ENCODE measurements around the gene DLAT. TPM values are rescaled to one million over a fixed set of nuclear protein-coding genes. Genes with fewer than 3 reads are reported as not detected.

DLAT gene
- total RNA-seq, 1 experiment from 2014 or later: 75.9 TPM

DNA sequence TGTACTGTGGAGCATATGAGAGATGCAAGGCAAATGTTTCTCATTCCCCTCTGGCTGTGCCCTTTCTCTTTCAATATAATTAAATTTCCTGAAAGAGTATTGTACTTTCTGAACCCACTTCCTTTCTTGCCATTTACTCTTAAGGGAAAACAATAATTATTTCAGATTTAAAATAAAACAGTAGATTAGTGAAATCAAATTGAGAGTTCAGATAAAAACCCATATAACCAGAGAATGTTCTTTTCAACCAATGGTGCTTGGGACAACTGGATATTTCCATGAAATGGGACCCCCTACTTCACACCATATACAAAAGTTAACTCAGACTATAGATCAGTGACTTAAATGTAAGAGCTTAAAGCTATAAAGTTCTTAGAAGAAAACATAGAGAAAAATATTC lies 26.1 kb upstream of the DLAT start:
- BruUV-seq (replicated peaks): no TSS peak
- H3K27me3 ChIP-seq (ENCODE audit: control insufficient read depth, insufficient read depth, low read length): no peaks in the 10 kb centered on the region
- intact Hi-C loops (cut with micrococcal nuclease; ENCODE audit: unreplicated experiment) (no loop called here), in situ Hi-C loops (cut with HindIII; ENCODE audit: low pct_unique_long_range_greater_than_20kb, low sequenced_read_pairs) (no loop called here)
- no peak overlapping the region for H3K27ac ChIP-seq (ENCODE audit: low read length)
- DNase-seq (ENCODE audit: low read depth, low spot score) (no peak), ATAC-seq (no peak)
- H3K4me3 ChIP-seq (ENCODE audit: low read depth in 2 of 2, low read length in 2 of 2): no peak overlapping the region
- TF ChIP-seq, protein P1, sequence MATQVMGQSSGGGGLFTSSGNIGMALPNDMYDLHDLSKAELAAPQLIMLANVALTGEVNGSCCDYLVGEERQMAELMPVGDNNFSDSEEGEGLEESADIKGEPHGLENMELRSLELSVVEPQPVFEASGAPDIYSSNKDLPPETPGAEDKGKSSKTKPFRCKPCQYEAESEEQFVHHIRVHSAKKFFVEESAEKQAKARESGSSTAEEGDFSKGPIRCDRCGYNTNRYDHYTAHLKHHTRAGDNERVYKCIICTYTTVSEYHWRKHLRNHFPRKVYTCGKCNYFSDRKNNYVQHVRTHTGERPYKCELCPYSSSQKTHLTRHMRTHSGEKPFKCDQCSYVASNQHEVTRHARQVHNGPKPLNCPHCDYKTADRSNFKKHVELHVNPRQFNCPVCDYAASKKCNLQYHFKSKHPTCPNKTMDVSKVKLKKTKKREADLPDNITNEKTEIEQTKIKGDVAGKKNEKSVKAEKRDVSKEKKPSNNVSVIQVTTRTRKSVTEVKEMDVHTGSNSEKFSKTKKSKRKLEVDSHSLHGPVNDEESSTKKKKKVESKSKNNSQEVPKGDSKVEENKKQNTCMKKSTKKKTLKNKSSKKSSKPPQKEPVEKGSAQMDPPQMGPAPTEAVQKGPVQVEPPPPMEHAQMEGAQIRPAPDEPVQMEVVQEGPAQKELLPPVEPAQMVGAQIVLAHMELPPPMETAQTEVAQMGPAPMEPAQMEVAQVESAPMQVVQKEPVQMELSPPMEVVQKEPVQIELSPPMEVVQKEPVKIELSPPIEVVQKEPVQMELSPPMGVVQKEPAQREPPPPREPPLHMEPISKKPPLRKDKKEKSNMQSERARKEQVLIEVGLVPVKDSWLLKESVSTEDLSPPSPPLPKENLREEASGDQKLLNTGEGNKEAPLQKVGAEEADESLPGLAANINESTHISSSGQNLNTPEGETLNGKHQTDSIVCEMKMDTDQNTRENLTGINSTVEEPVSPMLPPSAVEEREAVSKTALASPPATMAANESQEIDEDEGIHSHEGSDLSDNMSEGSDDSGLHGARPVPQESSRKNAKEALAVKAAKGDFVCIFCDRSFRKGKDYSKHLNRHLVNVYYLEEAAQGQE (IDR thresholded peaks at IDR 0.05; ENCODE audit: insufficient read depth in 1 of 2, low read depth in 2 of 2, low read length in 1 of 2): no peak
- no peak for TF ChIP-seq POLR2AphosphoS5 (IDR thresholded peaks at IDR 0.05; ENCODE audit: low read depth, low read length)
- TF ChIP-seq, protein P2, sequence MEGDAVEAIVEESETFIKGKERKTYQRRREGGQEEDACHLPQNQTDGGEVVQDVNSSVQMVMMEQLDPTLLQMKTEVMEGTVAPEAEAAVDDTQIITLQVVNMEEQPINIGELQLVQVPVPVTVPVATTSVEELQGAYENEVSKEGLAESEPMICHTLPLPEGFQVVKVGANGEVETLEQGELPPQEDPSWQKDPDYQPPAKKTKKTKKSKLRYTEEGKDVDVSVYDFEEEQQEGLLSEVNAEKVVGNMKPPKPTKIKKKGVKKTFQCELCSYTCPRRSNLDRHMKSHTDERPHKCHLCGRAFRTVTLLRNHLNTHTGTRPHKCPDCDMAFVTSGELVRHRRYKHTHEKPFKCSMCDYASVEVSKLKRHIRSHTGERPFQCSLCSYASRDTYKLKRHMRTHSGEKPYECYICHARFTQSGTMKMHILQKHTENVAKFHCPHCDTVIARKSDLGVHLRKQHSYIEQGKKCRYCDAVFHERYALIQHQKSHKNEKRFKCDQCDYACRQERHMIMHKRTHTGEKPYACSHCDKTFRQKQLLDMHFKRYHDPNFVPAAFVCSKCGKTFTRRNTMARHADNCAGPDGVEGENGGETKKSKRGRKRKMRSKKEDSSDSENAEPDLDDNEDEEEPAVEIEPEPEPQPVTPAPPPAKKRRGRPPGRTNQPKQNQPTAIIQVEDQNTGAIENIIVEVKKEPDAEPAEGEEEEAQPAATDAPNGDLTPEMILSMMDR (IDR thresholded peaks at IDR 0.05): no peak
- no peak for TF ChIP-seq SIN3A (IDR thresholded peaks at IDR 0.05; ENCODE audit: borderline replicate concordance, insufficient read depth, low read depth, low read length)
- CTCF ChIA-PET: no interaction called here
- no peaks in the 10 kb centered on the region for H3K36me3 ChIP-seq (ENCODE audit: control insufficient read depth, insufficient read depth, low read length)
- POLR2A ChIA-PET: no interaction called here
- no peaks in the 10 kb centered on the region for H3K9me3 ChIP-seq (ENCODE audit: control insufficient read depth, insufficient read depth, low read depth, low read length)
- H3K4me1 ChIP-seq (ENCODE audit: control insufficient read depth, insufficient read depth, low read length): no peaks in the 10 kb centered on the region

DNA sequence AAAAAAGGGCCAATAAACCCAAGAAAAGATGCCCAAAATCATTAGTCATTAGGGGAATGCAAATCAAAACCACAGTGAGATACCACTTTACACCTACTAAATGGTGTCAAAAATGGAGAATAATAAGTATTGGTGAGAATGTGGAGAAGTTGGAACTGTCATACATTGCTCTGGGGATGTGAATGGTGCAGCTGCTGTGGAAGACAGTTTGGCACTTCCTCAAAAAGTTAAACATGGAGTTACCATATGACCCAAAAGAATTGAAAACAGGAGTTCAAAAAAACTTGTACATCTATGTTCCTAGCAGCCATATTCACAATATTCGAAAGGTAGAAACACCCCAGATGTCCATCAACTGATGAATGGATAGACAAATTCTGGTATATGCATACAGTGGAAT lies 24.5 kb upstream of the DLAT start:
- in situ Hi-C loops (cut with HindIII; ENCODE audit: low pct_unique_long_range_greater_than_20kb, low sequenced_read_pairs): no loop called here

More for the DNA sequence above, 24.5 kb upstream of the DLAT start:
- no peak overlapping the region for H3K4me3 ChIP-seq (ENCODE audit: low read depth in 2 of 2, low read length in 2 of 2)
- ChIA-PET CTCF (no interaction called here), POLR2A (no interaction called here)
- H3K27me3 ChIP-seq (ENCODE audit: control insufficient read depth, insufficient read depth, low read length): no peaks in the 10 kb centered on the region
- DNase-seq (ENCODE audit: low read depth, low spot score) (no peak), ATAC-seq (no peak)
- BruUV-seq (replicated peaks): no TSS peak
- no peaks in the 10 kb centered on the region for H3K36me3 ChIP-seq (ENCODE audit: control insufficient read depth, insufficient read depth, low read length)
- no peaks in the 10 kb centered on the region for H3K4me1 ChIP-seq (ENCODE audit: control insufficient read depth, insufficient read depth, low read length)
- intact Hi-C loops (cut with micrococcal nuclease; ENCODE audit: unreplicated experiment): no loop called here
- H3K9me3 ChIP-seq (ENCODE audit: control insufficient read depth, insufficient read depth, low read depth, low read length): no peaks in the 10 kb centered on the region
- H3K27ac ChIP-seq (ENCODE audit: low read length): no peak overlapping the region
- TF ChIP-seq, protein P2 (IDR thresholded peaks at IDR 0.05): no peak
- TF ChIP-seq POLR2AphosphoS5 (IDR thresholded peaks at IDR 0.05; ENCODE audit: low read depth, low read length): no peak
- TF ChIP-seq, protein P1 (IDR thresholded peaks at IDR 0.05; ENCODE audit: insufficient read depth in 1 of 2, low read depth in 2 of 2, low read length in 1 of 2): no peak
- TF ChIP-seq TCF7L2 (IDR thresholded peaks at IDR 0.05; ENCODE audit: low read depth, low read length): no peak
- no peak for TF ChIP-seq SIN3A (IDR thresholded peaks at IDR 0.05; ENCODE audit: borderline replicate concordance, insufficient read depth, low read depth, low read length)
